Type B pancreatic cell (in vitro differentiated cells): ENCODE data around the gene ANKS3. TPM values are rescaled to one million over a fixed set of nuclear protein-coding genes. Genes with fewer than 3 reads are reported as not detected.

ENCODE experiments used
- DNase-seq: peaks from one replicate; pipeline ENCODE4 v3.0.0; 2021; ENCODE audit warnings: mixed read lengths; ENCODE audit not compliant: unreplicated experiment; ENCODE audit errors: extremely low spot score
- H3K27ac Mint-ChIP-seq: 2 replicates; pipeline ENCODE4 v1.8.0; 2021; ENCODE audit warnings: mild to moderate bottlenecking, mixed read lengths
- H3K27me3 Mint-ChIP-seq: 2 replicates; pipeline ENCODE4 v1.8.0; 2021; ENCODE audit warnings: mixed read lengths
- H3K36me3 Mint-ChIP-seq: 2 replicates; pipeline ENCODE4 v1.8.0; 2021; ENCODE audit warnings: mixed read lengths
- H3K4me1 Mint-ChIP-seq: one replicate; pipeline ENCODE4 v1.8.0; 2021; ENCODE audit warnings: mixed read lengths; ENCODE audit not compliant: unreplicated experiment
- H3K4me3 Mint-ChIP-seq: 2 replicates; pipeline ENCODE4 v1.8.0; 2021; ENCODE audit warnings: mild to moderate bottlenecking, mixed read lengths
- H3K9me3 Mint-ChIP-seq: 2 replicates; pipeline ENCODE4 v1.8.0; 2021; ENCODE audit warnings: mixed read lengths
- CTCF ChIP-seq: fragments of 200-600 bp; sonication (generic); conservative IDR thresholded peaks from 2 replicates; pipeline ENCODE4 v1.5.0; 2021; ENCODE audit warnings: antibody characterized with exemption, mild to moderate bottlenecking
- total RNA-seq: library from RNA; stranded (reverse); gene quantifications from 2 replicates; pipeline ENCODE4 v1.2.1, GENCODE V29; 2021; ENCODE audit warnings: low replicate concordance

Gene ANKS3
- total RNA-seq, 1 donor from 2014 or later, result 36.7 TPM

- Mint-ChIP-seq H3K27ac (no peak overlapping the region), H3K4me3 (no peak overlapping the region), H3K27me3 (no peaks in the 10 kb centered on the region), H3K36me3 (peaks cover 1% of the 10 kb centered on the region), H3K9me3 (no peaks in the 10 kb centered on the region), H3K4me1 (no peaks in the 10 kb centered on the region)
- DNase-seq, result no peak
- TF ChIP-seq CTCF, result no peak
Measured at GRCh38 chr16:4718466-4718865, 15.6 kb downstream of the ANKS3 start.

GRCh38 chr16:4714996-4715395 lies 19.1 kb downstream of the ANKS3 start:
- DNase-seq, result no peak
- no peak overlapping the region for H3K27ac Mint-ChIP-seq
- H3K4me3 Mint-ChIP-seq, result no peak overlapping the region
- H3K36me3 Mint-ChIP-seq, result peaks cover 12% of the 10 kb centered on the region
- H3K27me3 Mint-ChIP-seq, result no peaks in the 10 kb centered on the region
- no peaks in the 10 kb centered on the region for H3K9me3 Mint-ChIP-seq
- no peaks in the 10 kb centered on the region for H3K4me1 Mint-ChIP-seq
- no peak for TF ChIP-seq CTCF

GRCh38 chr16:4713663-4714501 lies 20.2 kb downstream of the ANKS3 start:
- H3K36me3 Mint-ChIP-seq, result peaks cover 15% of the 10 kb centered on the region
- no peaks in the 10 kb centered on the region for H3K9me3 Mint-ChIP-seq
- no peak for DNase-seq
- H3K27ac Mint-ChIP-seq, result no peak overlapping the region
- H3K27me3 Mint-ChIP-seq, result no peaks in the 10 kb centered on the region
- H3K4me1 Mint-ChIP-seq, result no peaks in the 10 kb centered on the region
- H3K4me3 Mint-ChIP-seq, result no peak overlapping the region
- no peak for TF ChIP-seq CTCF

- no peak for TF ChIP-seq CTCF
- DNase-seq, result no peak
- H3K4me1 Mint-ChIP-seq, result peaks cover 6% of the 10 kb centered on the region
- H3K27ac Mint-ChIP-seq, result no peak overlapping the region
- no peaks in the 10 kb centered on the region for H3K27me3 Mint-ChIP-seq
- H3K4me3 Mint-ChIP-seq, result no peak overlapping the region
- no peaks in the 10 kb centered on the region for H3K9me3 Mint-ChIP-seq
- H3K36me3 Mint-ChIP-seq, result peaks cover 26% of the 10 kb centered on the region
Measured at GRCh38 chr16:4709481-4709880, 24.6 kb downstream of the ANKS3 start.

- peaks cover 6% of the 10 kb centered on the region for H3K4me1 Mint-ChIP-seq
- DNase-seq, result no peak
- no peak for TF ChIP-seq CTCF
- H3K4me3 Mint-ChIP-seq, result no peak overlapping the region
- H3K27ac Mint-ChIP-seq, result peak overlapping the region; percentile 42
- no peaks in the 10 kb centered on the region for H3K27me3 Mint-ChIP-seq
- H3K9me3 Mint-ChIP-seq, result no peaks in the 10 kb centered on the region
- peaks cover 18% of the 10 kb centered on the region for H3K36me3 Mint-ChIP-seq
Measured at GRCh38 chr16:4706871-4707270, 27.2 kb downstream of the ANKS3 start.
